ENCODE measurements around the gene CLCA2.

The CLCA2 gene

GRCh38 chr1:86423873-86424272 lies at the start of gene CLCA2:
CLCA2 (plus strand) TSS chr1:86424171; CDS start chr1:86424248, 77 bp downstream.
- no peak within 1 kb of the TSS for H3K27ac Mint-ChIP-seq
- no peaks in the 10 kb centered on the region for H3K9me3 Mint-ChIP-seq
- no peaks in the 10 kb centered on the region for H3K36me3 Mint-ChIP-seq (ENCODE audit: low read depth)
- H3K4me1 Mint-ChIP-seq (ENCODE audit: low read depth) = no peaks in the 10 kb centered on the region
- peaks cover 4% of the 10 kb centered on the region for H3K27me3 Mint-ChIP-seq
- H3K4me3 Mint-ChIP-seq = no peak within 1 kb of the TSS

- Mint-ChIP-seq H3K27ac (no peak overlapping the region), H3K36me3 (ENCODE audit: low read depth) (peaks cover 40% of the 10 kb centered on the region), H3K4me1 (ENCODE audit: low read depth) (peaks cover 12% of the 10 kb centered on the region), H3K4me3 (no peak overlapping the region), H3K9me3 (no peaks in the 10 kb centered on the region), H3K27me3 (no peaks in the 10 kb centered on the region)
Measured at GRCh38 chr1:86375688-86376087, 48.3 kb upstream of the CLCA2 start.

GRCh38 chr1:86377341-86377740 lies 46.6 kb upstream of the CLCA2 start:
- Mint-ChIP-seq H3K4me1 (ENCODE audit: low read depth) (peaks cover 8% of the 10 kb centered on the region), H3K9me3 (no peaks in the 10 kb centered on the region), H3K36me3 (ENCODE audit: low read depth) (peaks cover 35% of the 10 kb centered on the region), H3K27me3 (no peaks in the 10 kb centered on the region), H3K4me3 (no peak overlapping the region), H3K27ac (no peak overlapping the region)

- Mint-ChIP-seq H3K4me1 (ENCODE audit: low read depth) (peaks cover 14% of the 10 kb centered on the region), H3K27ac (no peak overlapping the region), H3K27me3 (no peaks in the 10 kb centered on the region), H3K36me3 (ENCODE audit: low read depth) (peaks cover 27% of the 10 kb centered on the region), H3K4me3 (no peak overlapping the region), H3K9me3 (no peaks in the 10 kb centered on the region)
Measured at GRCh38 chr1:86378813-86379212, 45.2 kb upstream of the CLCA2 start.

- Mint-ChIP-seq H3K4me1 (ENCODE audit: low read depth) (peaks cover 14% of the 10 kb centered on the region), H3K4me3 (no peak overlapping the region), H3K36me3 (ENCODE audit: low read depth) (peaks cover 22% of the 10 kb centered on the region), H3K9me3 (no peaks in the 10 kb centered on the region), H3K27me3 (no peaks in the 10 kb centered on the region), H3K27ac (no peak overlapping the region)
Measured at GRCh38 chr1:86380257-86380861, 43.6 kb upstream of the CLCA2 start.

- Mint-ChIP-seq H3K9me3 (no peaks in the 10 kb centered on the region), H3K27me3 (no peaks in the 10 kb centered on the region), H3K4me3 (no peak overlapping the region), H3K27ac (no peak overlapping the region), H3K36me3 (ENCODE audit: low read depth) (peaks cover 21% of the 10 kb centered on the region), H3K4me1 (ENCODE audit: low read depth) (peaks cover 14% of the 10 kb centered on the region)
Measured at GRCh38 chr1:86381223-86381622, 42.7 kb upstream of the CLCA2 start.

- H3K27me3 Mint-ChIP-seq = no peaks in the 10 kb centered on the region
- peaks cover 6% of the 10 kb centered on the region for H3K36me3 Mint-ChIP-seq (ENCODE audit: low read depth)
- peak overlapping the region; percentile 39 for H3K4me3 Mint-ChIP-seq
- peaks cover 14% of the 10 kb centered on the region for H3K4me1 Mint-ChIP-seq (ENCODE audit: low read depth)
- no peaks in the 10 kb centered on the region for H3K9me3 Mint-ChIP-seq
- H3K27ac Mint-ChIP-seq = no peak overlapping the region
Measured at GRCh38 chr1:86382878-86383277, 41.1 kb upstream of the CLCA2 start.

GRCh38 chr1:86387916-86388627 lies 35.9 kb upstream of the CLCA2 start:
- Mint-ChIP-seq H3K9me3 (no peaks in the 10 kb centered on the region), H3K4me1 (ENCODE audit: low read depth) (peaks cover 45% of the 10 kb centered on the region), H3K36me3 (ENCODE audit: low read depth) (peaks cover 13% of the 10 kb centered on the region), H3K4me3 (no peak overlapping the region), H3K27ac (no peak overlapping the region), H3K27me3 (no peaks in the 10 kb centered on the region)

GRCh38 chr1:86388777-86389176 lies 35.2 kb upstream of the CLCA2 start:
- H3K4me3 Mint-ChIP-seq = no peak overlapping the region
- H3K4me1 Mint-ChIP-seq (ENCODE audit: low read depth) = peaks cover 49% of the 10 kb centered on the region
- peaks cover 13% of the 10 kb centered on the region for H3K36me3 Mint-ChIP-seq (ENCODE audit: low read depth)
- no peak overlapping the region for H3K27ac Mint-ChIP-seq
- H3K27me3 Mint-ChIP-seq = no peaks in the 10 kb centered on the region
- no peaks in the 10 kb centered on the region for H3K9me3 Mint-ChIP-seq

GRCh38 chr1:86389307-86389706 lies 34.7 kb upstream of the CLCA2 start:
- Mint-ChIP-seq H3K4me1 (ENCODE audit: low read depth) (peaks cover 51% of the 10 kb centered on the region), H3K4me3 (peak overlapping the region; percentile 62), H3K9me3 (no peaks in the 10 kb centered on the region), H3K36me3 (ENCODE audit: low read depth) (peaks cover 13% of the 10 kb centered on the region), H3K27ac (peak overlapping the region; percentile 77), H3K27me3 (no peaks in the 10 kb centered on the region)

GRCh38 chr1:86394416-86394815 lies 29.6 kb upstream of the CLCA2 start:
- Mint-ChIP-seq H3K36me3 (ENCODE audit: low read depth) (peaks cover 13% of the 10 kb centered on the region), H3K4me1 (ENCODE audit: low read depth) (peaks cover 66% of the 10 kb centered on the region), H3K9me3 (no peaks in the 10 kb centered on the region), H3K27ac (no peak overlapping the region), H3K4me3 (peak overlapping the region; percentile 64), H3K27me3 (no peaks in the 10 kb centered on the region)

- Mint-ChIP-seq H3K27ac (peak within 1 kb of the TSS; percentile 95), H3K4me1 (ENCODE audit: low read depth) (peaks cover 51% of the 10 kb centered on the region), H3K27me3 (no peaks in the 10 kb centered on the region), H3K36me3 (ENCODE audit: low read depth) (peaks cover 8% of the 10 kb centered on the region), H3K4me3 (peak within 1 kb of the TSS; percentile 94), H3K9me3 (no peaks in the 10 kb centered on the region)
Measured at GRCh38 chr1:86395751-86396497, 28.0 kb upstream of the CLCA2 start, which contains the start of gene ODF2L. ODF2L (minus strand) TSS chr1:86396323; CDS start chr1:86387027, 9,296 bp downstream.

GRCh38 chr1:86396498-86396890 lies 27.5 kb upstream of the CLCA2 start:
- peaks cover 45% of the 10 kb centered on the region for H3K4me1 Mint-ChIP-seq (ENCODE audit: low read depth)
- H3K4me3 Mint-ChIP-seq = peak overlapping the region; percentile 94
- no peaks in the 10 kb centered on the region for H3K9me3 Mint-ChIP-seq
- H3K36me3 Mint-ChIP-seq (ENCODE audit: low read depth) = peaks cover 4% of the 10 kb centered on the region
- peak overlapping the region; percentile 95 for H3K27ac Mint-ChIP-seq
- H3K27me3 Mint-ChIP-seq = no peaks in the 10 kb centered on the region

GRCh38 chr1:86409416-86410021 lies 14.5 kb upstream of the CLCA2 start:
- Mint-ChIP-seq H3K27me3 (no peaks in the 10 kb centered on the region), H3K27ac (no peak overlapping the region), H3K36me3 (ENCODE audit: low read depth) (no peaks in the 10 kb centered on the region), H3K4me1 (ENCODE audit: low read depth) (no peaks in the 10 kb centered on the region), H3K4me3 (no peak overlapping the region), H3K9me3 (no peaks in the 10 kb centered on the region)

GRCh38 chr1:86410879-86411278 lies 13.1 kb upstream of the CLCA2 start:
- H3K36me3 Mint-ChIP-seq (ENCODE audit: low read depth) = no peaks in the 10 kb centered on the region
- H3K27me3 Mint-ChIP-seq = no peaks in the 10 kb centered on the region
- no peak overlapping the region for H3K27ac Mint-ChIP-seq
- H3K9me3 Mint-ChIP-seq = no peaks in the 10 kb centered on the region
- H3K4me3 Mint-ChIP-seq = no peak overlapping the region
- H3K4me1 Mint-ChIP-seq (ENCODE audit: low read depth) = no peaks in the 10 kb centered on the region
